ENCODE measurements around the gene COG3. TPM values are rescaled to one million over a fixed set of nuclear protein-coding genes. Genes with fewer than 3 reads are reported as not detected.

Gene COG3
- polyA plus RNA-seq, 1 donor from 2014 or later, result 90.2 TPM

GRCh38 chr13:45503658-45504057, 38.9 kb downstream of the COG3 start:
- TF ChIP-seq CTCF (IDR thresholded peaks at IDR 0.05; ENCODE audit: poor library complexity, severe bottlenecking) (no peak), EZH2 (IDR thresholded peaks at IDR 0.05; ENCODE audit: borderline replicate concordance, insufficient read depth, low read length, poor library complexity, severe bottlenecking) (no peak), RAD21 (conservative IDR thresholded peaks at IDR 0.05) (no peak), TAF1 (IDR thresholded peaks at IDR 0.05; ENCODE audit: low read depth) (no peak), POLR2AphosphoS5 (IDR thresholded peaks at IDR 0.05) (no peak), MXI1 (conservative IDR thresholded peaks at IDR 0.05; ENCODE audit: poor library complexity, severe bottlenecking) (no peak), SMC3 (conservative IDR thresholded peaks at IDR 0.05; ENCODE audit: poor library complexity) (no peak), EP300 (conservative IDR thresholded peaks at IDR 0.05; ENCODE audit: poor library complexity, severe bottlenecking) (no peak)
- TF ChIP-seq, protein P1, sequence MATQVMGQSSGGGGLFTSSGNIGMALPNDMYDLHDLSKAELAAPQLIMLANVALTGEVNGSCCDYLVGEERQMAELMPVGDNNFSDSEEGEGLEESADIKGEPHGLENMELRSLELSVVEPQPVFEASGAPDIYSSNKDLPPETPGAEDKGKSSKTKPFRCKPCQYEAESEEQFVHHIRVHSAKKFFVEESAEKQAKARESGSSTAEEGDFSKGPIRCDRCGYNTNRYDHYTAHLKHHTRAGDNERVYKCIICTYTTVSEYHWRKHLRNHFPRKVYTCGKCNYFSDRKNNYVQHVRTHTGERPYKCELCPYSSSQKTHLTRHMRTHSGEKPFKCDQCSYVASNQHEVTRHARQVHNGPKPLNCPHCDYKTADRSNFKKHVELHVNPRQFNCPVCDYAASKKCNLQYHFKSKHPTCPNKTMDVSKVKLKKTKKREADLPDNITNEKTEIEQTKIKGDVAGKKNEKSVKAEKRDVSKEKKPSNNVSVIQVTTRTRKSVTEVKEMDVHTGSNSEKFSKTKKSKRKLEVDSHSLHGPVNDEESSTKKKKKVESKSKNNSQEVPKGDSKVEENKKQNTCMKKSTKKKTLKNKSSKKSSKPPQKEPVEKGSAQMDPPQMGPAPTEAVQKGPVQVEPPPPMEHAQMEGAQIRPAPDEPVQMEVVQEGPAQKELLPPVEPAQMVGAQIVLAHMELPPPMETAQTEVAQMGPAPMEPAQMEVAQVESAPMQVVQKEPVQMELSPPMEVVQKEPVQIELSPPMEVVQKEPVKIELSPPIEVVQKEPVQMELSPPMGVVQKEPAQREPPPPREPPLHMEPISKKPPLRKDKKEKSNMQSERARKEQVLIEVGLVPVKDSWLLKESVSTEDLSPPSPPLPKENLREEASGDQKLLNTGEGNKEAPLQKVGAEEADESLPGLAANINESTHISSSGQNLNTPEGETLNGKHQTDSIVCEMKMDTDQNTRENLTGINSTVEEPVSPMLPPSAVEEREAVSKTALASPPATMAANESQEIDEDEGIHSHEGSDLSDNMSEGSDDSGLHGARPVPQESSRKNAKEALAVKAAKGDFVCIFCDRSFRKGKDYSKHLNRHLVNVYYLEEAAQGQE (IDR thresholded peaks at IDR 0.05; ENCODE audit: borderline replicate concordance), result no peak
- no peaks in the 10 kb centered on the region for H4K20me1 ChIP-seq (ENCODE audit: insufficient read depth)

DNA sequence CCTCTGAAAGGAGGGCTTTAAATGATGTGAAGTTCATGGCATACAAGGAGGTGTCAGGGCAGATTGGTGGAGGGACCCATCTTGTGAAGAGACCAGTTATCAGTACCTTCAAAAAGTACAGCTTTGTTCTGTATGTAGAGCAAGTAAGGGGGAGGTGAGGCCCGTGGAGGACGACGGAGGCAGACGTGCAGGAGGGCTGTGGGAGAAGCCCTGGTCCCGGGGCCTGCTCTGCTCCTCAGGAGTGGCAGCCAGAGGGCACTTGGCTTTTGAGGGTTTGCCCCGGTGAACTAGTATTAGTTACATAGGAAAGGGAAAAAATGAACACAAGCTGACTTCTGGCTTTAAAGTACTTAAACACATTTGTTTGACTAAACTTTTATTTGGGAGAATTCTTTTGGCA, 42.1 kb downstream of the COG3 start:
- Histone ChIP-seq H4K20me1 (ENCODE audit: insufficient read depth) (no peaks in the 10 kb centered on the region), H3F3A (ENCODE audit: insufficient read depth, low read length, poor library complexity, severe bottlenecking) (no peaks in the 10 kb centered on the region), H3K9me3 (ENCODE audit: low read length) (no peaks in the 10 kb centered on the region), H3K4me2 (ENCODE audit: low read length) (no peak overlapping the region), H3K36me3 (ENCODE audit: insufficient read depth, low read length) (peaks cover 13% of the 10 kb centered on the region), H3K4me3 (ENCODE audit: low read length) (no peak overlapping the region), H3K27me3 (ENCODE audit: insufficient read depth, low read depth, low read length) (no peaks in the 10 kb centered on the region), H2AFZ (ENCODE audit: low read depth, low read length) (no peak overlapping the region), H3K79me2 (replicated peaks; ENCODE audit: insufficient read depth, low read length) (no peaks in the 10 kb centered on the region), H3K9me2 (ENCODE audit: insufficient read depth, low read length) (no peaks in the 10 kb centered on the region), H3K9ac (ENCODE audit: low read length) (no peak overlapping the region), H3K27ac (ENCODE audit: low read length) (no peak overlapping the region)
- TF ChIP-seq SMC3 (conservative IDR thresholded peaks at IDR 0.05; ENCODE audit: poor library complexity), result no peak
- TF ChIP-seq CTCF (IDR thresholded peaks at IDR 0.05; ENCODE audit: poor library complexity, severe bottlenecking), result no peak
- TF ChIP-seq POLR2AphosphoS5 (IDR thresholded peaks at IDR 0.05), result no peak
- TF ChIP-seq EZH2 (IDR thresholded peaks at IDR 0.05; ENCODE audit: borderline replicate concordance, insufficient read depth, low read length, poor library complexity, severe bottlenecking), result no peak
- no peak for TF ChIP-seq EP300 (conservative IDR thresholded peaks at IDR 0.05; ENCODE audit: poor library complexity, severe bottlenecking)
- TF ChIP-seq, protein P1 (IDR thresholded peaks at IDR 0.05; ENCODE audit: borderline replicate concordance), result no peak
- no peak for TF ChIP-seq RAD21 (conservative IDR thresholded peaks at IDR 0.05)
- no peak for TF ChIP-seq MXI1 (conservative IDR thresholded peaks at IDR 0.05; ENCODE audit: poor library complexity, severe bottlenecking)
- TF ChIP-seq TAF1 (IDR thresholded peaks at IDR 0.05; ENCODE audit: low read depth), result no peak

More at GRCh38 chr13:45503658-45504057, 38.9 kb downstream of the COG3 start:
- Histone ChIP-seq H2AFZ (ENCODE audit: low read depth, low read length) (no peak overlapping the region), H3K4me2 (ENCODE audit: low read length) (no peak overlapping the region), H3K9me2 (ENCODE audit: insufficient read depth, low read length) (no peaks in the 10 kb centered on the region), H3K36me3 (ENCODE audit: insufficient read depth, low read length) (peaks cover 15% of the 10 kb centered on the region), H3K9me3 (ENCODE audit: low read length) (peaks cover 3% of the 10 kb centered on the region), H3F3A (ENCODE audit: insufficient read depth, low read length, poor library complexity, severe bottlenecking) (no peaks in the 10 kb centered on the region), H3K27ac (ENCODE audit: low read length) (no peak overlapping the region), H3K79me2 (replicated peaks; ENCODE audit: insufficient read depth, low read length) (no peaks in the 10 kb centered on the region), H3K27me3 (ENCODE audit: insufficient read depth, low read depth, low read length) (no peaks in the 10 kb centered on the region), H3K9ac (ENCODE audit: low read length) (no peak overlapping the region), H3K4me3 (ENCODE audit: low read length) (no peak overlapping the region)

Data from neural cell (in vitro differentiated cells).